ENCODE measurements around the gene UPB1.
A peak's percentile ranks its signal among the peaks of the same experiment; 100 is the strongest.
"Not testable (repeated sequence)": the region's sequence is repeated elsewhere in the genome, so short reads cannot be mapped to it uniquely, and the experiment has no call there.

UPB1 gene

GRCh38 chr22:24543679-24544243 lies 48.6 kb downstream of the UPB1 start:
- peaks cover 53% of the 10 kb centered on the region for H3K36me3 Mint-ChIP-seq (ENCODE audit: low read depth)
- no peak for TF ChIP-seq CTCF (IDR thresholded peaks at IDR 0.05; ENCODE audit: unreplicated experiment in 3 of 3)
- H3K9me3 Mint-ChIP-seq: no peaks in the 10 kb centered on the region
- H3K4me1 Mint-ChIP-seq: peaks cover 17% of the 10 kb centered on the region
- no peak overlapping the region for H3K27ac Mint-ChIP-seq
- no peaks in the 10 kb centered on the region for H3K27me3 Mint-ChIP-seq (ENCODE audit: low read depth)
- H3K4me3 Mint-ChIP-seq: no peak overlapping the region

- H3K36me3 Mint-ChIP-seq (ENCODE audit: low read depth): peaks cover 38% of the 10 kb centered on the region
- peaks cover 17% of the 10 kb centered on the region for H3K4me1 Mint-ChIP-seq
- no peak overlapping the region for H3K4me3 Mint-ChIP-seq
- no peak for TF ChIP-seq CTCF (IDR thresholded peaks at IDR 0.05; ENCODE audit: unreplicated experiment in 3 of 3)
- no peaks in the 10 kb centered on the region for H3K9me3 Mint-ChIP-seq
- no peak overlapping the region for H3K27ac Mint-ChIP-seq
- no peaks in the 10 kb centered on the region for H3K27me3 Mint-ChIP-seq (ENCODE audit: low read depth)
Observed at GRCh38 chr22:24548812-24549211, 53.7 kb downstream of the UPB1 start.

GRCh38 chr22:24550028-24550901 lies 55.1 kb downstream of the UPB1 start:
- no peaks in the 10 kb centered on the region for H3K27me3 Mint-ChIP-seq (ENCODE audit: low read depth)
- peaks cover 21% of the 10 kb centered on the region for H3K4me1 Mint-ChIP-seq
- TF ChIP-seq CTCF (IDR thresholded peaks at IDR 0.05; ENCODE audit: unreplicated experiment in 3 of 3): no peak
- no peak overlapping the region for H3K27ac Mint-ChIP-seq
- H3K4me3 Mint-ChIP-seq: no peak overlapping the region
- no peaks in the 10 kb centered on the region for H3K9me3 Mint-ChIP-seq
- H3K36me3 Mint-ChIP-seq (ENCODE audit: low read depth): peaks cover 35% of the 10 kb centered on the region

- Mint-ChIP-seq H3K27me3 (ENCODE audit: low read depth) (no peaks in the 10 kb centered on the region), H3K36me3 (ENCODE audit: low read depth) (peaks cover 35% of the 10 kb centered on the region), H3K9me3 (no peaks in the 10 kb centered on the region), H3K4me1 (peaks cover 22% of the 10 kb centered on the region), H3K4me3 (no peak overlapping the region), H3K27ac (no peak overlapping the region)
- TF ChIP-seq CTCF (IDR thresholded peaks at IDR 0.05; ENCODE audit: unreplicated experiment in 3 of 3): no peak
Observed at GRCh38 chr22:24550902-24551435, 55.8 kb downstream of the UPB1 start.

- H3K27me3 Mint-ChIP-seq (ENCODE audit: low read depth); H3K9me3 Mint-ChIP-seq: not testable (repeated sequence)
- Mint-ChIP-seq H3K4me1 (peaks cover 30% of the 10 kb centered on the region), H3K36me3 (ENCODE audit: low read depth) (peaks cover 23% of the 10 kb centered on the region), H3K27ac (peak overlapping the region; percentile 82 to 96 (median 93)), H3K4me3 (peak overlapping the region; percentile 93 to 96 (median 94))
Observed at GRCh38 chr22:24552503-24553286, 57.6 kb downstream of the UPB1 start.
